GM19463 (cell line): ENCODE measurements around the gene TNK2.
"Not testable (repeated sequence)": the region's sequence is repeated elsewhere in the genome, so short reads cannot be mapped to it uniquely, and the experiment has no call there.

Source experiments
- ATAC-seq: cut with Tn5 transposase; IDR thresholded peaks from one replicate; pipeline ENCODE4 v1.9.1; 2021; ENCODE audit warnings: mild to moderate bottlenecking, moderate library complexity; ENCODE audit not compliant: unreplicated experiment

TNK2 gene

GRCh38 chr3:195907934-195908693 is at the start of gene TNK2:
TNK2 (minus strand) TSS chr3:195908551; CDS start chr3:195888588, 19,963 bp downstream.
- ATAC-seq, result no peak

- no peak for ATAC-seq
Measured at GRCh38 chr3:195956577-195956976, 48.2 kb upstream of the TNK2 start.

- not testable (repeated sequence) for ATAC-seq
Measured at GRCh38 chr3:195955416-195955841, 47.1 kb upstream of the TNK2 start.

GRCh38 chr3:195954752-195955119 is 46.4 kb upstream of the TNK2 start:
- ATAC-seq, result peak; percentile 37

GRCh38 chr3:195954052-195954751 is 45.9 kb upstream of the TNK2 start:
- peak; percentile 98 for ATAC-seq

GRCh38 chr3:195952590-195952989 is 44.2 kb upstream of the TNK2 start:
- not testable (repeated sequence) for ATAC-seq

- not testable (repeated sequence) for ATAC-seq
Measured at GRCh38 chr3:195951443-195952177, 43.3 kb upstream of the TNK2 start.

GRCh38 chr3:195950731-195951130 is 42.4 kb upstream of the TNK2 start:
- ATAC-seq, result not testable (repeated sequence)

- ATAC-seq, result not testable (repeated sequence)
Measured at GRCh38 chr3:195950164-195950563, 41.8 kb upstream of the TNK2 start.

- not testable (repeated sequence) for ATAC-seq
Measured at GRCh38 chr3:195946910-195947699, 38.8 kb upstream of the TNK2 start.

- ATAC-seq, result not testable (repeated sequence)
Measured at GRCh38 chr3:195941265-195941815, 33.0 kb upstream of the TNK2 start.

- ATAC-seq, result not testable (repeated sequence)
Measured at GRCh38 chr3:195940806-195941205, 32.5 kb upstream of the TNK2 start.

GRCh38 chr3:195939526-195940470 is 31.4 kb upstream of the TNK2 start:
- not testable (repeated sequence) for ATAC-seq

- not testable (repeated sequence) for ATAC-seq
Measured at GRCh38 chr3:195933044-195933430, 24.7 kb upstream of the TNK2 start.

- ATAC-seq, result no peak
Measured at GRCh38 chr3:195932418-195933043, 24.2 kb upstream of the TNK2 start.

- no peak for ATAC-seq
Measured at GRCh38 chr3:195931582-195932273, 23.4 kb upstream of the TNK2 start.

GRCh38 chr3:195929452-195929851 is 21.1 kb upstream of the TNK2 start:
- ATAC-seq, result no peak

GRCh38 chr3:195921334-195921791 is 13.0 kb upstream of the TNK2 start:
- ATAC-seq, result no peak
